Caco-2 (cell line): ENCODE results near the gene PAM. TPM values are rescaled to one million over a fixed set of nuclear protein-coding genes. Genes with fewer than 3 reads are reported as not detected.
"Not testable (repeated sequence)": the region's sequence is repeated elsewhere in the genome, so short reads cannot be mapped to it uniquely, and the experiment has no call there.

Experiments
- BruUV-seq: library from RNA; stranded (reverse); fragments of 400-500 nt; replicated peaks from 2 replicates; lab custom pipeline; 2021; lab: Mats Ljungman, UMichigan
- CTCF ChIA-PET: fragments of 300-600 bp; sonication (Branson Sonifier 250); formaldehyde crosslinking; loops from one replicate; lab custom pipeline; 2022; ENCODE audit warnings: antibody characterized with exemption; lab: Charles Lee
- POLR2A ChIA-PET: fragments of 300-600 bp; sonication (Branson Sonifier 250); formaldehyde crosslinking; loops from one replicate; lab custom pipeline; 2022; ENCODE audit warnings: antibody characterized with exemption; lab: Charles Lee
- DNase-seq, 2 experiments: peaks; one replicate each; pipeline versions ENCODE4 v3.0.0 to v3.0.0-alpha.2; 2020 to 2022
- H3K27me3 ChIP-seq: replicated peaks from 2 replicates; pipeline ENCODE4 v1.6.0; 2011; ENCODE audit warnings: low read length; ENCODE audit not compliant: control insufficient read depth, insufficient read depth
- H3K36me3 ChIP-seq: 2 replicates; pipeline ENCODE4 v1.5.1; 2011; ENCODE audit warnings: low read length; ENCODE audit not compliant: control insufficient read depth, insufficient read depth
- H3K4me1 ChIP-seq: fragments of 250-450 bp; sonication (Bioruptor Pico); 2 replicates; pipeline ENCODE4 v1.5.1; 2020; ENCODE audit warnings: mild to moderate bottlenecking
- H3K4me3 ChIP-seq: 2 replicates; pipeline ENCODE4 v1.5.1; 2011; ENCODE audit warnings: low read depth, mild to moderate bottlenecking, control low read depth, low read length
- H3K9me3 ChIP-seq: fragments of 250-450 bp; sonication (Bioruptor Pico); 2 replicates; pipeline ENCODE4 v1.5.1; 2020; ENCODE audit warnings: mild to moderate bottlenecking, moderate library complexity
- H3K27ac Mint-ChIP-seq: one replicate; pipeline ENCODE4 v1.8.0; 2022; ENCODE audit warnings: mixed read lengths; ENCODE audit not compliant: unreplicated experiment
- H3K27me3 Mint-ChIP-seq: one replicate; pipeline ENCODE4 v1.8.0; 2022; ENCODE audit warnings: mixed read lengths; ENCODE audit not compliant: insufficient read depth, unreplicated experiment
- H3K36me3 Mint-ChIP-seq: one replicate; pipeline ENCODE4 v1.8.0; 2022; ENCODE audit warnings: mild to moderate bottlenecking, mixed read lengths; ENCODE audit not compliant: insufficient read depth, unreplicated experiment
- H3K4me1 Mint-ChIP-seq: one replicate; pipeline ENCODE4 v1.8.0; 2022; ENCODE audit warnings: low read depth, mixed read lengths; ENCODE audit not compliant: unreplicated experiment
- H3K4me3 Mint-ChIP-seq: one replicate; pipeline ENCODE4 v1.8.0; 2022; ENCODE audit warnings: mild to moderate bottlenecking, moderate library complexity, mixed read lengths; ENCODE audit not compliant: unreplicated experiment
- H3K9me3 Mint-ChIP-seq: one replicate; pipeline ENCODE4 v1.8.0; 2022; ENCODE audit warnings: mixed read lengths; ENCODE audit not compliant: unreplicated experiment
- CTCF ChIP-seq, 2 experiments: fragments of 200-600 bp in 1 of 2; IDR thresholded peaks; 1 replicate in 1 of 2; 2 replicates in 1 of 2; pipeline versions ENCODE4 v1.5.1 to v1.8.0; 2011 to 2022; ENCODE audit warnings: antibody characterized with exemption in 1 of 2, control low read depth in 1 of 2, inconsistent platforms in 1 of 2, low read depth in 1 of 2, low read length in 1 of 2, mild to moderate bottlenecking in 1 of 2, moderate library complexity in 1 of 2; ENCODE audit not compliant: insufficient read depth in 1 of 2, severe bottlenecking in 1 of 2, unreplicated experiment in 1 of 2
- intact Hi-C: fragments of 100-400 bp; cut with micrococcal nuclease; formaldehyde crosslinking; loops from one replicate; pipeline ENCODE4 v1.10.0; 2022; ENCODE audit not compliant: unreplicated experiment
- total RNA-seq: library from RNA; stranded (reverse); gene quantifications from 2 replicates; pipeline ENCODE4 v1.2.3, GENCODE V29; 2022

The PAM gene
- total RNA-seq, 1 experiment from 2014 or later, result 48.0 TPM

- Mint-ChIP-seq H3K9me3 (no peaks in the 10 kb centered on the region), H3K4me1 (no peaks in the 10 kb centered on the region), H3K27me3 (no peaks in the 10 kb centered on the region), H3K27ac (no peak overlapping the region), H3K36me3 (no peaks in the 10 kb centered on the region), H3K4me3 (no peak overlapping the region)
- Histone ChIP-seq H3K27me3 (no peaks in the 10 kb centered on the region), H3K9me3 (0 out of 2 replicates have a peak, but pooled peaks cover 2% of the 10 kb centered on the region), H3K36me3 (no peaks in the 10 kb centered on the region), H3K4me3 (no peak overlapping the region), H3K4me1 (peaks cover 6% of the 10 kb centered on the region; the same call in 1 of the 2 replicates)
- ChIA-PET CTCF (no interaction called here), POLR2A (no interaction called here)
- DNase-seq, result no peak
- intact Hi-C loops, result no loop called here
- BruUV-seq, result no TSS peak
- no peak for TF ChIP-seq CTCF (IDR thresholded peaks at IDR 0.05; ENCODE audit: insufficient read depth in 1 of 2, low read depth in 1 of 2, low read length in 1 of 2, severe bottlenecking in 1 of 2, unreplicated experiment in 1 of 2)
Observed at GRCh38 chr5:102902647-102903046, 147.5 kb downstream of the PAM start.

DNA sequence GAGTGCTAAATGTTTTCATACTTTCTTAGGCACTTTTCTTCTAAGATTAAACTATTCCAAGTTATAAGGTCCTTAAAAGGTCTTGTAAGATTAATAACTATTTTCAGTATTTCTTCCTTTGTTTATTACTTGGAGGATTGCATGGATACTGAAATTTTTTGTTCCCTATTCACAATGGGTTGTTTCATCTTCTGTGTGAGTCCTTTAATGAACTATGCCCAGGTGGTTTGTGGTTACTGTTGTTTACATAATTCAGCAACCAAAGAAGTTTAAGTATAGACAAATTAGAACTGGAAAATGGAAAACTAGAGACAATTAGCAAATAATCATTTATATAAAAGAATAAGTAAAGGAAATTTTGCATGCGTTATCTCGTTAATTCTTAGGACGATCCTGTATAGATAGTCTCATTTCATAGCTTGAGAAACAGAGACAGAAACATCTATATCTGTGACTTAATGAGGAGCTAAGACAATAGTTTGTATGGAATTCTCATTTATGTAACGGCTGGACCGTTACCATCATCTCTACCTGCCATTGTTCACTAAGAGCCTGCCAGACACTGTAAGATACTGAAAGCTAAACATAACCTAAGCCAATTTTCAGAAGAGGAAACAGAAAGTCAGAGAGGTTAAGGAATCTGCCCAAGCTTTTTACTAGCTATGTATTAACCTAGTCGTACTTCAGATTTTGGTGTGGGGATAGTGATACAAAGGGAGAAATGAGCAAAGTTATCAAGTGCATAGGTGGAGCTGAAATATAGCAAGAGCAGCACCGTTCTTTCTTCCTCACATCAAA, 148.2 kb downstream of the PAM start:
- Mint-ChIP-seq H3K4me3 (no peak overlapping the region), H3K4me1 (no peaks in the 10 kb centered on the region), H3K36me3 (no peaks in the 10 kb centered on the region), H3K27ac (no peak overlapping the region), H3K9me3 (no peaks in the 10 kb centered on the region), H3K27me3 (no peaks in the 10 kb centered on the region)
- peaks cover 6% of the 10 kb centered on the region; the same call in 1 of the 2 replicates for H3K4me1 ChIP-seq
- ChIA-PET POLR2A (no interaction called here), CTCF (no interaction called here)
- H3K36me3 ChIP-seq, result no peaks in the 10 kb centered on the region
- TF ChIP-seq CTCF (IDR thresholded peaks at IDR 0.05; ENCODE audit: insufficient read depth in 1 of 2, low read depth in 1 of 2, low read length in 1 of 2, severe bottlenecking in 1 of 2, unreplicated experiment in 1 of 2), result no peak
- H3K4me3 ChIP-seq, result no peak overlapping the region
- 0 out of 2 replicates have a peak, but pooled peaks cover 2% of the 10 kb centered on the region for H3K9me3 ChIP-seq
- no peaks in the 10 kb centered on the region for H3K27me3 ChIP-seq
- intact Hi-C loops, result no loop called here
- BruUV-seq, result no TSS peak
- DNase-seq, result no peak

DNA sequence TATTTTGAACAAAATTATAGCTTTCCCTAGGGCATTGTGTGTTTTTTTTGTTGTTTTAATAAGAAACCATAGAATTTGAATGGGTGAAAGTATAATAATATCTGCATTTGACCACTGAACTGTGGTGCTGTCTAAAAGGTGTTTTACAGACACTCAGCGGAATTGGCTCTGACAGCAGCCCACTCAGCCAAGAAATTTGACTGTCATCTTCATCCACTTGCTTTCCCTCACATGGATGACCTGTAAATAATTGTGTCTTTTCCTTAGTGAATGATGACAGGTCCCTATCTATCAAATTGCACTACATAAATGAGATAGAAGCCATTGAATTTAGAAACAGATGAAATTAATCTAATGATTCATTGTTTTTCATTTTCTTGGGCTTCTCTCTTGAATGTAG, 150.0 kb downstream of the PAM start:
- Mint-ChIP-seq H3K36me3 (no peaks in the 10 kb centered on the region), H3K4me1 (no peaks in the 10 kb centered on the region), H3K9me3 (no peaks in the 10 kb centered on the region), H3K27ac (no peak overlapping the region), H3K4me3 (no peak overlapping the region), H3K27me3 (no peaks in the 10 kb centered on the region)
- DNase-seq, result no peak
- CTCF ChIA-PET, result no interaction called here
- H3K4me1 ChIP-seq, result peaks cover 6% of the 10 kb centered on the region; the same call in 1 of the 2 replicates
- H3K9me3 ChIP-seq, result 0 out of 2 replicates have a peak, but pooled peaks cover 2% of the 10 kb centered on the region
- TF ChIP-seq CTCF (IDR thresholded peaks at IDR 0.05; ENCODE audit: insufficient read depth in 1 of 2, low read depth in 1 of 2, low read length in 1 of 2, severe bottlenecking in 1 of 2, unreplicated experiment in 1 of 2), result no peak
- no peaks in the 10 kb centered on the region for H3K27me3 ChIP-seq
- H3K4me3 ChIP-seq, result no peak overlapping the region
- intact Hi-C loops, result no loop called here
- POLR2A ChIA-PET, result no interaction called here
- H3K36me3 ChIP-seq, result no peaks in the 10 kb centered on the region
- no TSS peak for BruUV-seq

DNA sequence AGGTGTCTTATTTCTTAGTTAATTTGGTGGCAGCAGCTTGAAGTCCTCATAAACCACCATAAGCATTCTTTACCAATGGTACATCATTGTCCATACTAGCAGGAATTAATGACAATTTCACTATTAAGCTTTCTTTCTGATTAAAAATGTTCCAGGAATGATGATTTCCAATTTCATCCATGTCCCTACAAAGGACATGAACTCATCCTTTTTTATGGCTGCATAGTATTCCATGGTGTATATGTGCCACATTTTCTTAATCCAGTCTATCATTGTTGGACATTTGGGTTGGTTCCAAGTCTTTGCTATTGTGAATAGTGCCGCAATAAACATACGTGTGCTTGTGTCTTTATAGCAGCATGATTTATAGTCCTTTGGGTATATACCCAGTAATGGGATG, 152.0 kb downstream of the PAM start:
- DNase-seq, CTCF ChIA-PET, POLR2A ChIA-PET: not testable (repeated sequence)

More for the DNA sequence above, 152.0 kb downstream of the PAM start:
- H3K4me3 ChIP-seq, H3K4me3 Mint-ChIP-seq, H3K4me1 Mint-ChIP-seq, intact Hi-C loops, H3K36me3 Mint-ChIP-seq, H3K9me3 ChIP-seq, H3K27me3 Mint-ChIP-seq, H3K9me3 Mint-ChIP-seq, H3K4me1 ChIP-seq, BruUV-seq, H3K36me3 ChIP-seq, H3K27me3 ChIP-seq, H3K27ac Mint-ChIP-seq: not testable (repeated sequence)
